ENCODE results near the gene BMP8A. TPM values are rescaled to one million over a fixed set of nuclear protein-coding genes. Genes with fewer than 3 reads are reported as not detected.

The BMP8A gene
- total RNA-seq, 1 donor from 2014 or later: not detected

GRCh38 chr1:39529901-39530535 lies 38.6 kb downstream of the BMP8A start:
- no peak for TF ChIP-seq CTCF (IDR thresholded peaks at IDR 0.05)
- Histone ChIP-seq H3K4me3 (no peak overlapping the region), H3K9me3 (no peaks in the 10 kb centered on the region), H3K27me3 (no peaks in the 10 kb centered on the region), H3K4me1 (no peaks in the 10 kb centered on the region), H3K36me3 (peaks cover 24 to 77% of the 10 kb centered on the region in 2 donors), H3K27ac (no peak overlapping the region)
- no peak for DNase-seq (ENCODE audit: low spot score in 2 of 2)
- intact Hi-C loops (cut with DNase I): no loop called here

DNA sequence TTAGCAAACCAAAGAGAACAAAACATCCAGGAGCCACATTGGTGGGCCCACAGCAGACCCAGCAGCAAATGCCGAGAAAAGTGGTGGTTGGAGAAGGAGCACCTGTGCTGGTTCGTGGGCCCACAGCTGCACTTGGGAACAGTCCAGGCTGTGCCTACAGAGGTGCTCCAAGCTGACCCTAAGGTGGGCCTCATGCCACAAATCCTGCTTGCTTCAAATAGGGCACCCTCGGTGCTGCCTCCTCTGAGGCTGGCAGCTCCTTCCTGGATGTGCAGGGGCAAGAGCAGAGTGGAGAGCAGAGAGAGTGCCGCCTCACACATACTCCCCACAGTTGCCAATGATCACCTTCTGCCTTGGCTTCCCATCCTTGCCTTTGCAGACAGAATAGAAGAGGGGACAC lies 40.1 kb downstream of the BMP8A start:
- no peak for DNase-seq (ENCODE audit: low spot score in 2 of 2)
- Histone ChIP-seq H3K27ac (no peak overlapping the region), H3K9me3 (no peaks in the 10 kb centered on the region), H3K27me3 (no peaks in the 10 kb centered on the region), H3K4me1 (no peaks in the 10 kb centered on the region), H3K4me3 (no peak overlapping the region), H3K36me3 (peaks cover 24 to 79% of the 10 kb centered on the region in 2 donors)
- intact Hi-C loops (cut with DNase I): no loop called here
- no peak for TF ChIP-seq CTCF (IDR thresholded peaks at IDR 0.05)

- H3K4me3 ChIP-seq: no peak overlapping the region
- no peaks in the 10 kb centered on the region for H3K9me3 ChIP-seq
- no peak for TF ChIP-seq CTCF (IDR thresholded peaks at IDR 0.05)
- no peaks in the 10 kb centered on the region for H3K27me3 ChIP-seq
- H3K4me1 ChIP-seq: no peaks in the 10 kb centered on the region
- peaks cover 5 to 60% of the 10 kb centered on the region in 2 donors for H3K36me3 ChIP-seq
- intact Hi-C loops (cut with DNase I): no loop called here
- no peak for DNase-seq (ENCODE audit: low spot score in 2 of 2)
- no peak overlapping the region for H3K27ac ChIP-seq
Measured at GRCh38 chr1:39533442-39533841, 42.0 kb downstream of the BMP8A start.

GRCh38 chr1:39538531-39539251 lies 47.3 kb downstream of the BMP8A start:
- DNase-seq (ENCODE audit: low spot score in 2 of 2): no peak
- no peaks in the 10 kb centered on the region for H3K9me3 ChIP-seq
- H3K27me3 ChIP-seq: no peaks in the 10 kb centered on the region
- no peaks in the 10 kb centered on the region for H3K4me1 ChIP-seq
- peaks cover 4 to 25% of the 10 kb centered on the region in 2 donors for H3K36me3 ChIP-seq
- no peak overlapping the region for H3K4me3 ChIP-seq
- intact Hi-C loops (cut with DNase I): loop anchor here (1.0 to 5.0 kb wide), 2 partner anchors 201 to 440 kb away; no protein-coding TSS in a partner anchor
- no peak for TF ChIP-seq CTCF (IDR thresholded peaks at IDR 0.05)
- no peak overlapping the region for H3K27ac ChIP-seq

DNA sequence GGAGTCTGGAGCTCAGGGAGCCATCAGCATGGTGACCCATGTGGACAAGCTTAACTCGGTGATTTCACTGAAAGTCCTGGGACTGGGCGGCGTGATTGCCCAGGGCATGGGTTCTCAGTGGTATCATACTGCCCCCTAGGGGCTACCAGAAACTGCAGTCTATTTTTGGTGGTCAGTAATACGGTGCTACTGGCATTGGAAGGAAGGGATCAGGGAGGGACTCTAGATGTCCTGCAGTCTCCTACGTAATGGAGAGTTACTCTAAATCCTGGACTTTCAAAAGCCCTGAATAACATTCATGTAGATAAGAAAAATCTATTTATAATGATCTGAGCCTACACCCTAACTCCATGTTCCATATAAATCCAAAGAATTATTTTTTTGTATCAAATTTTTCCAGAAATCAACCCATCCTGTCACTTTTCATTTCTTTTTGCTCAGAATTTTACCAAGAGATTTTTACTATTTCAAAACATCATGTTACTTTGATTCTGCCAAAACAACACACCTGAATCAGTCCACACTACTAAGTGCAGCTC lies 47.9 kb downstream of the BMP8A start:
- Histone ChIP-seq H3K27ac (no peak overlapping the region), H3K36me3 (peaks cover 4 to 25% of the 10 kb centered on the region in 2 donors), H3K27me3 (no peaks in the 10 kb centered on the region), H3K9me3 (no peaks in the 10 kb centered on the region), H3K4me3 (no peak overlapping the region), H3K4me1 (no peaks in the 10 kb centered on the region)
- TF ChIP-seq CTCF (IDR thresholded peaks at IDR 0.05): peak; percentile 82 to 90 (median 83)
- DNase-seq (ENCODE audit: low spot score in 2 of 2): peak in 1 of 2 donors; percentile 81
- intact Hi-C loops (cut with DNase I): loop anchor here (1.0 to 5.0 kb wide), 2 partner anchors 202 to 441 kb away; no protein-coding TSS in a partner anchor

All from ascending aorta (tissue), 2 donors.